Tibial artery (tissue), 4 donors: ENCODE data around the gene THYN1.

Source experiments
- DNase-seq, 2 donors: peaks; one replicate each; pipeline ENCODE4 v3.0.0-alpha.2; 2019
- H3K27ac ChIP-seq, 2 donors: fragments of 200-600 bp; sonication (generic) in 1 of 2; 1 replicate in 1 of 2; 2 replicates in 1 of 2; pipeline ENCODE4 v1.5.1; 2018 to 2019; ENCODE audit warnings: mild to moderate bottlenecking in 1 of 2
- H3K27me3 ChIP-seq, 2 donors: fragments of 200-600 bp; sonication (generic) in 1 of 2; one replicate each; pipeline versions ENCODE4 v1.5.1 to v1.6.0; 2016 to 2019
- H3K36me3 ChIP-seq, 3 donors: fragments of 200-600 bp; sonication (generic) in 2 of 3; one replicate each; pipeline ENCODE4 v1.5.1; 2016 to 2019; ENCODE audit warnings: mild to moderate bottlenecking in 2 of 3
- H3K4me1 ChIP-seq, 4 donors: fragments of 200-600 bp; sonication (generic) in 2 of 4; 1 replicate in 3 of 4; 2 replicates in 1 of 4; pipeline ENCODE4 v1.5.1; 2016 to 2019
- H3K4me3 ChIP-seq, 2 donors: fragments of 200-600 bp; sonication (generic) in 1 of 2; 1 replicate in 1 of 2; 2 replicates in 1 of 2; pipeline ENCODE4 v1.5.1; 2018 to 2019; ENCODE audit warnings: mild to moderate bottlenecking in 2 of 2
- H3K9me3 ChIP-seq, 3 donors: fragments of 200-600 bp; sonication (generic) in 1 of 3; one replicate each; pipeline ENCODE4 v1.5.1; 2016 to 2019
- intact Hi-C: fragments of 100-400 bp; cut with DNase I; formaldehyde crosslinking; loops from one replicate; pipeline ENCODE4 v1.15.0; 2023; ENCODE audit warnings: low total_unique reads
- TF ChIP-seq, protein P1 (sequence below), 2 experiments: fragments of 200-600 bp in 1 of 2; fragments of 450-650 bp in 1 of 2; IDR thresholded peaks; one replicate each; pipeline ENCODE4 v1.5.1; 2017 to 2019; ENCODE audit warnings: antibody characterized with exemption in 2 of 2, mild to moderate bottlenecking in 1 of 2, moderate library complexity in 1 of 2

The THYN1 gene

DNA sequence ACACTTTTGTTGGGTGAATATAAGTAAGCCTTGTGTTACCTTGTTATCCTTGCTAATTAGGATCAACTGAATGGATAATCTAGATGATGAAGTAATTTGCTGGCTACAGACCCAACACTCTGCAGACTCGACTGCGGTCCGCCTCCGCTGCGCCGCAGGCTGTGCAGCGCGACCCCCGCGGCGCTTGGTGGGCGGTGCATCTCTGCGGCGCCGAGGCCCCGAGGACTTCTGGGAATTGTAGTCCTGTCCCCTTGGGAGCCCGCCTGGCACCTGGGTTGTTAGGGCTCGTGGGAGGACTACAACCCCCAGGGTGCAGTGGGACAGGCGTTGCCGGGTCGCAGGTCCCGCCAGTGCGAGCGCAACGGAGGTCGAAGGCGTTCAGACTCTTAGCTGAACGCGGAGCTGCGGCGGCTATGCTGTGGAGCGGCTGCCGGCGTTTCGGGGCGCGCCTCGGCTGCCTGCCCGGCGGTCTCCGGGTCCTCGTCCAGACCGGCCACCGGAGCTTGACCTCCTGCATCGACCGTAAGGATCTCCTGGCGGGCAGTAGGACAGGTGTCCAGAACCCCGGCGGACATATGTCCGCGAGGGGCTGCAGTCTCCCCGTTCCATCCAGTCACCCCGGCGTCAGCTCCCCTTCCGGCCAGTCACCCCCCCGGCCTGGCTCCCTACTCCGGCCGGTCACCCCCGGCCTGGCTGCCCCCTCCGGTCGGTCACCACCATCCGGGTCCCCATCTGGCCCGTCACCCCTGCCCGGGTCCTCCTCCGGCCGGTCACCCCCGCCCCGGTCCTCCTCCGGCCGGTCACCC is at the start of gene THYN1, which contains the start of gene ACAD8:
TSS of gene THYN1 (minus strand) at position 165 of the 806 bp plus-strand sequence. CDS start 470 bp downstream, outside the sequence.
TSS of gene ACAD8 (plus strand) at position 381 of the 806 bp plus-strand sequence. CDS start at position 414, 33 bp downstream.
- TF ChIP-seq, protein P1, sequence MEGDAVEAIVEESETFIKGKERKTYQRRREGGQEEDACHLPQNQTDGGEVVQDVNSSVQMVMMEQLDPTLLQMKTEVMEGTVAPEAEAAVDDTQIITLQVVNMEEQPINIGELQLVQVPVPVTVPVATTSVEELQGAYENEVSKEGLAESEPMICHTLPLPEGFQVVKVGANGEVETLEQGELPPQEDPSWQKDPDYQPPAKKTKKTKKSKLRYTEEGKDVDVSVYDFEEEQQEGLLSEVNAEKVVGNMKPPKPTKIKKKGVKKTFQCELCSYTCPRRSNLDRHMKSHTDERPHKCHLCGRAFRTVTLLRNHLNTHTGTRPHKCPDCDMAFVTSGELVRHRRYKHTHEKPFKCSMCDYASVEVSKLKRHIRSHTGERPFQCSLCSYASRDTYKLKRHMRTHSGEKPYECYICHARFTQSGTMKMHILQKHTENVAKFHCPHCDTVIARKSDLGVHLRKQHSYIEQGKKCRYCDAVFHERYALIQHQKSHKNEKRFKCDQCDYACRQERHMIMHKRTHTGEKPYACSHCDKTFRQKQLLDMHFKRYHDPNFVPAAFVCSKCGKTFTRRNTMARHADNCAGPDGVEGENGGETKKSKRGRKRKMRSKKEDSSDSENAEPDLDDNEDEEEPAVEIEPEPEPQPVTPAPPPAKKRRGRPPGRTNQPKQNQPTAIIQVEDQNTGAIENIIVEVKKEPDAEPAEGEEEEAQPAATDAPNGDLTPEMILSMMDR (IDR thresholded peaks at IDR 0.05) = peak; percentile 34 to 55
- H3K27ac ChIP-seq = peak within 1 kb of the TSS; percentile 73 to 74
- peak within 1 kb of the TSS; percentile 77 to 97 for H3K4me3 ChIP-seq
- DNase-seq = peak; percentile 96 to 98
- H3K9me3 ChIP-seq = no peaks in the 10 kb centered on the region
- peaks cover 22 to 49% (median 29%) of the 10 kb centered on the region in 3 donors for H3K36me3 ChIP-seq
- intact Hi-C loops = loop anchor here (2.0 kb wide), 1 partner anchor 29 kb away; the partner anchor contains the start of gene VPS26B
- H3K27me3 ChIP-seq = no peaks in the 10 kb centered on the region
- peaks cover 0 to 30% (median 22%) of the 10 kb centered on the region in 4 donors for H3K4me1 ChIP-seq

DNA sequence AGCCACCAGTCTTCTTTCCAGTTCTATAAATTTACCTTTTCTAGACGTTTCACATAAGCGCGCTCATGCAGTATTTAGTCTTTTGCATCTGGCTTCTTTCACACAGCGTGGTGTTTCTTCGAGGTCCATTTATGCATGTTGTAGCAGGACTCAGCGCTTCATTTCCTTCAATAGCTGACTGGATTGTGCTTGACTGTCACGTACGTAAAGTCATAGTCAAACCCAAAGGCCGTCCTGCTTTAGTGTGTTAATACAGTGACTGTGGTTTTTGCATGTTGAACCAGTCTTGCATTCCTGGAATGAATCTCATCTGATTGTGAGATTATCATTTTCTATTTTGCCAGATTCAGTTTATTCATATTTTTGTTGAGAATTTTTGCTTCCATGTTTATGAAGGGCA is 41.5 kb upstream of the THYN1 start:
- TF ChIP-seq, protein P1 (IDR thresholded peaks at IDR 0.05) = no peak
- no peak for DNase-seq
- H3K4me3 ChIP-seq = no peak overlapping the region
- H3K27ac ChIP-seq = no peak overlapping the region
- no peaks in the 10 kb centered on the region for H3K9me3 ChIP-seq
- peaks cover 0 to 6% of the 10 kb centered on the region in 2 donors for H3K27me3 ChIP-seq
- no peaks in the 10 kb centered on the region for H3K4me1 ChIP-seq
- intact Hi-C loops = no loop called here
- H3K36me3 ChIP-seq = no peaks in the 10 kb centered on the region

DNA sequence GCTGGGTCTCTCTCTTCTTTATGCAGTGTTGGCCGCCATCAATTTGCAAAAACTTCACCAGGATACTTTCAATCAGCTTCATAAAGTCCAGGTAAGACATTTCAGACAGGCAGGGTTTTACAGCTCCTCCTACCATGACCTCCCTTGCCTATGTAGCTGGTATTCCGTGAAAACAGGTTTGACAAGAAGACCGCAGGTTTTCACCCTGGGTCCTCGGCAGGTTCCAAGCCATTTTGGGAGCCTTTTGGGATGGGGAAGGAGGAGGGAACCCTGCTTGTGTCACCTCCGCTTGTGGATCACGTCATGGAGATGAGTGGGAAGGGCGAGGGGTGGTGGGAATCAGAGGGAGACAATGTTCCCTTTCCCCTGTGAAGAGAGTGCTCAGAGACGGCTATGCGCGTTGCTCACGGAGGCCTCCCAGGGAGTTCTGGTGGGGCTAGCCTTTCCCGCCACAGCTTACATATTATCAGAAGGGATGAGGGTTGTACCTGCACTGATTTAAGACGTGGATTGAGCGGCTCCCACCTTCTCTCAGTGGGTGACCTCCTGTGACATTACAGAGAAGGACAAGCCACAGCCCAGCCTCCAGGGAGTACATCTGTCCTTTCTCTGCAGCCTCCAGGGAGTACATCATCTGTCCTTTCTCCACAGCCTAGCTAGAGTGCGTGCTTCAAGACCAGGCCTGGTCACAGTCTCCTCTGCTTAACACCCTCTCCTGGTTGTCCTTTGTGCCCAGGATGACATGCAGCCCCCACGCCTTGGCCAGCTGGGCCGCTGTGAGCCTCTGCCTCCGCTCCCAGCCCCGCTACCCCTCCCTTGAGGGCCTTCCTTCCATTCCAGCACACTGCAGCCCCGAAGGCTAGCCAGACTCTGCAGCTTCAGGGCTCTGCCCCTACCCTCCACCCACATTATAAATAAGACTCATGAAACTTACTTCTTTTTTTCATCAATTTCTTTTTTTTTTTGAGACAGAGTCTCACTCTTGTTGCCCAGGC is 40.3 kb upstream of the THYN1 start:
- Histone ChIP-seq H3K4me3 (no peak overlapping the region), H3K9me3 (no peaks in the 10 kb centered on the region), H3K27ac (no peak overlapping the region), H3K36me3 (no peaks in the 10 kb centered on the region), H3K4me1 (no peaks in the 10 kb centered on the region), H3K27me3 (peaks cover 0 to 6% of the 10 kb centered on the region in 2 donors)
- TF ChIP-seq, protein P1 (IDR thresholded peaks at IDR 0.05) = no peak
- intact Hi-C loops = no loop called here
- no peak for DNase-seq

DNA sequence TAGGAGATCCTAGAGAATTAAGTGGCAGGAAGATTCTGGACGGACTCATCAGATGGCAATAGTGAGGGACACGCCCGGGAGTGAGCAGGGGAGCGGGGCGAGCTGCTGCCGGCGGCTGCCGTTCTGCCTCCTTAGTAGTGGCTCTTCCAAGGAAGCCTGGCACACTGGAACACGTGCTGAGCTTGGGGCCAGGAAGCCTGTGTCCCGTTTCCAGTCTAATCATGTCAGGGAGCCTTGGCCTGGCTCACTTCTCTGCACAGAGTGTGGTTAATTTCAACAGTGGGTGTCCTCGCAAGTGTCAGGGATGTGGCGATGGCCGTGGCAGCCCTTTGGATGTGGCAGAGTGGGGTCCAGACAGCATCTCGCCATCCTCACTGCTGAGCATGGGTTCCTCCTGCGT is 39.5 kb upstream of the THYN1 start:
- no peak overlapping the region for H3K27ac ChIP-seq
- no peaks in the 10 kb centered on the region for H3K4me1 ChIP-seq
- H3K27me3 ChIP-seq = peaks cover 0 to 6% of the 10 kb centered on the region in 2 donors
- no peak for DNase-seq
- no peaks in the 10 kb centered on the region for H3K36me3 ChIP-seq
- TF ChIP-seq, protein P1 (IDR thresholded peaks at IDR 0.05) = no peak
- no peaks in the 10 kb centered on the region for H3K9me3 ChIP-seq
- H3K4me3 ChIP-seq = no peak overlapping the region
- intact Hi-C loops = no loop called here

DNA sequence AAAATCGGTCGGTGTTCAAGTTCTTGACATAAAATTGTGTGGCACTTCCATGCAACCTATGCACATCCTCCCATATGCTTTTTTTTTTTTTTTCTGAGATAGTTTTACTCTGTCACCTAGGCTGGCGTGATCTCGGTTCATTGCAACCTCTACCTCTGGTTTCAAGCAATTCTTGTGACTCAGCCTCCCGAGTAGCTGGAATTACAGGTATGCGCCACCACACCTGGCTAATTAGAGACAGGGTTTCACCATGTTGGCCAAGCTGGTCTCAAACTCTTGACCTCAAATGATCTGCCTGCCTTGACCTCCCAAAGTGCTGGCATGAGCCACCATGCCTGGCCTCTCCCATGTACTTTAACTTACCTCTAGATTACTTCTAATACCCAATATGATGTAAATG is 38.0 kb upstream of the THYN1 start:
- no peaks in the 10 kb centered on the region for H3K36me3 ChIP-seq
- no peak overlapping the region for H3K4me3 ChIP-seq
- TF ChIP-seq, protein P1 (IDR thresholded peaks at IDR 0.05) = no peak
- H3K27ac ChIP-seq = no peak overlapping the region
- H3K4me1 ChIP-seq = no peaks in the 10 kb centered on the region
- DNase-seq = no peak
- H3K9me3 ChIP-seq = no peaks in the 10 kb centered on the region
- intact Hi-C loops = no loop called here
- peaks cover 0 to 6% of the 10 kb centered on the region in 2 donors for H3K27me3 ChIP-seq
